ENCODE measurements around the gene DHRS2. TPM values are rescaled to one million over a fixed set of nuclear protein-coding genes. Genes with fewer than 3 reads are reported as not detected.
A peak's percentile ranks its signal among the peaks of the same experiment; 100 is the strongest.

Gene DHRS2
- total and polyA plus RNA-seq, 2 of the 13 experiments (the other 11 are each of a cell fraction or from before 2014, with no cell fraction given) = 1,621 to 3,021 TPM

DNA sequence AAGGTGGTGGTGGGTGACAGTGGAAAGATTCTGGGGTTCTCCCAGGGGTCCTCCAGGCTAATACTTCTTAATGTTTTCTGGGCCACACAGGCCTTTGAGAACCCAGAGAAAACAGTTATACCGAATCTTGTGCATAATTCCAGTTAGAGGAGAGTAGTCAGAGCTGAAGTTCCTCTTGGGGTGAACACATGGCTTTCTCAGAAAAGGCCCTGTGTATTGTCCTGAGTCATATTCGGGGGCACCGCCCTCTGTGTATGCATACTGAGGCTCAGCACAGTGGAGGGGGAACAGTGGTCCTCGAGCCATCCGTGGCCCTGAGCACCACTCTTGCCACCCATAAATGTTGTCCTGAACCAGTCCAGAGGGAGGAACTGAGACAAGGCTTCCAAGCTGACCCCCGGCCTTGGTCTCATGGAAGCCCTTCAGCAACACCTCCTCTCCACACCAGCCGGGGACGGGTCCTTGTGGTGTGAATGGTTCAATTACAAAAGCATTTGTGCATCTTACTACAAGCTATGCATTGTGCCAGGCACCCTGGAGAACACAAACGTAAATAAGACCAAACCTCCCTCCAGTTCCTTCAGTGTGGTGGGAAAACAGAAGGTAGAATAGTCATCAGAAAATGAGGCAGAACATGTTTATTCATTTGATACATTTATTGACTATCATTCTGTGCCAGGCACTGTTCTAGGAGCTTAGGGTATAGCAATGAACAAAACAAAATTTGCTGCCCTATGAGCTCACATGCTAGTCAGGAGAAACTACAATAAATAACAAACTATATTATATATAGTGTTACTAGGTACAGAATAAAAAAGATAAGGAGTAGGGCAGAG is 9.9 kb downstream of the DHRS2 start (continued):
- TF ChIP-seq GABPA (IDR thresholded peaks at IDR 0.05; ENCODE audit: low read depth, low read length) = no peak
- no peak for TF ChIP-seq GABPA (CRISPR knock-in tag; IDR thresholded peaks at IDR 0.05; ENCODE audit: low read depth)
- TF ChIP-seq RAD51 (IDR thresholded peaks at IDR 0.05; ENCODE audit: borderline replicate concordance) = no peak
- TF ChIP-seq ZNF652 (CRISPR knock-in tag; IDR thresholded peaks at IDR 0.05; ENCODE audit: borderline replicate concordance, low read depth) = no peak
- TF ChIP-seq NFATC3 (CRISPR knock-in tag; IDR thresholded peaks at IDR 0.05) = no peak
- TF ChIP-seq KDM5B (CRISPR knock-in tag; IDR thresholded peaks at IDR 0.05; ENCODE audit: borderline replicate concordance) = no peak
- no peak for TF ChIP-seq ZNF598 (CRISPR knock-in tag; IDR thresholded peaks at IDR 0.05; ENCODE audit: borderline replicate concordance)
- 0 out of 2 replicates have a peak, but pooled peaks have one; percentile 23 for TF ChIP-seq TEAD2 (CRISPR knock-in tag; IDR thresholded peaks at IDR 0.05)
- peak; percentile 1; the same call in 1 of the 2 replicates for TF ChIP-seq SIX1 (CRISPR knock-in tag; IDR thresholded peaks at IDR 0.05; ENCODE audit: borderline replicate concordance)
- no peak for TF ChIP-seq ZSCAN25 (CRISPR knock-in tag; IDR thresholded peaks at IDR 0.05)
- TF ChIP-seq, protein P1, sequence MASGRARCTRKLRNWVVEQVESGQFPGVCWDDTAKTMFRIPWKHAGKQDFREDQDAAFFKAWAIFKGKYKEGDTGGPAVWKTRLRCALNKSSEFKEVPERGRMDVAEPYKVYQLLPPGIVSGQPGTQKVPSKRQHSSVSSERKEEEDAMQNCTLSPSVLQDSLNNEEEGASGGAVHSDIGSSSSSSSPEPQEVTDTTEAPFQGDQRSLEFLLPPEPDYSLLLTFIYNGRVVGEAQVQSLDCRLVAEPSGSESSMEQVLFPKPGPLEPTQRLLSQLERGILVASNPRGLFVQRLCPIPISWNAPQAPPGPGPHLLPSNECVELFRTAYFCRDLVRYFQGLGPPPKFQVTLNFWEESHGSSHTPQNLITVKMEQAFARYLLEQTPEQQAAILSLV (CRISPR knock-in tag; IDR thresholded peaks at IDR 0.05; ENCODE audit: borderline replicate concordance) = no peak
- TF ChIP-seq REPIN1 (CRISPR knock-in tag; IDR thresholded peaks at IDR 0.05; ENCODE audit: borderline replicate concordance, low read depth) = peak; percentile 64
- no peak for TF ChIP-seq UBTF (CRISPR knock-in tag; IDR thresholded peaks at IDR 0.05)
- no peak for TF ChIP-seq ZIK1 (CRISPR knock-in tag; IDR thresholded peaks at IDR 0.05; ENCODE audit: borderline replicate concordance, low read depth)
- TF ChIP-seq KLF6 (CRISPR knock-in tag; IDR thresholded peaks at IDR 0.05) = no peak
- TF ChIP-seq HDAC2 (CRISPR knock-in tag; IDR thresholded peaks at IDR 0.05) = no peak
- no peak for TF ChIP-seq TBP (CRISPR knock-in tag; IDR thresholded peaks at IDR 0.05)
- TF ChIP-seq ZNF776 (CRISPR knock-in tag; IDR thresholded peaks at IDR 0.05) = no peak
- TF ChIP-seq ZBTB20 (CRISPR knock-in tag; IDR thresholded peaks at IDR 0.05; ENCODE audit: borderline replicate concordance, low read depth) = no peak
- TF ChIP-seq, protein P2, sequence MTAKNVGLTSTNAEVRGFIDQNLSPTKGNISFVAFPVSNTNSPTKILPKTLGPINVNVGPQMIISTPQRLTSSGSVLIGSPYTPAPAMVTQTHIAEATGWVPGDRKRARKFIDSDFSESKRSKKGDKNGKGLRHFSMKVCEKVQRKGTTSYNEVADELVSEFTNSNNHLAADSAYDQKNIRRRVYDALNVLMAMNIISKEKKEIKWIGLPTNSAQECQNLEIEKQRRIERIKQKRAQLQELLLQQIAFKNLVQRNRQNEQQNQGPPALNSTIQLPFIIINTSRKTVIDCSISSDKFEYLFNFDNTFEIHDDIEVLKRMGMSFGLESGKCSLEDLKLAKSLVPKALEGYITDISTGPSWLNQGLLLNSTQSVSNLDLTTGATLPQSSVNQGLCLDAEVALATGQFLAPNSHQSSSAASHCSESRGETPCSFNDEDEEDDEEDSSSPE (CRISPR knock-in tag; IDR thresholded peaks at IDR 0.05) = no peak
- no peak; the same call in 1 of the 2 replicates for TF ChIP-seq TRIM24 (CRISPR knock-in tag; IDR thresholded peaks at IDR 0.05)
- TF ChIP-seq ZFP90 (CRISPR knock-in tag; IDR thresholded peaks at IDR 0.05; ENCODE audit: borderline replicate concordance) = no peak
- TF ChIP-seq, protein P3, sequence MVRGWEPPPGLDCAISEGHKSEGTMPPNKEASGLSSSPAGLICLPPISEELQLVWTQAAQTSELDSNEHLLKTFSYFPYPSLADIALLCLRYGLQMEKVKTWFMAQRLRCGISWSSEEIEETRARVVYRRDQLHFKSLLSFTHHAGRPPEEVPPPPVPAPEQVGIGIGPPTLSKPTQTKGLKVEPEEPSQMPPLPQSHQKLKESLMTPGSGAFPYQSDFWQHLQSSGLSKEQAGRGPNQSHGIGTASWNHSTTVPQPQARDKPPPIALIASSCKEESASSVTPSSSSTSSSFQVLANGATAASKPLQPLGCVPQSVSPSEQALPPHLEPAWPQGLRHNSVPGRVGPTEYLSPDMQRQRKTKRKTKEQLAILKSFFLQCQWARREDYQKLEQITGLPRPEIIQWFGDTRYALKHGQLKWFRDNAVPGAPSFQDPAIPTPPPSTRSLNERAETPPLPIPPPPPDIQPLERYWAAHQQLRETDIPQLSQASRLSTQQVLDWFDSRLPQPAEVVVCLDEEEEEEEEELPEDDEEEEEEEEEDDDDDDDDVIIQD (CRISPR knock-in tag; IDR thresholded peaks at IDR 0.05; ENCODE audit: low read depth) = no peak

Data from HepG2 (cell line).